Sigmoid colon (tissue), 7 donors: ENCODE data around the gene FGGY. TPM values are rescaled to one million over a fixed set of nuclear protein-coding genes. Genes with fewer than 3 reads are reported as not detected.

Experiments
- DNase-seq: peaks from one replicate; pipeline ENCODE4 v3.0.0-alpha.2; 2019
- H3K27ac ChIP-seq, 4 donors: fragments of 200-600 bp; sonication (generic); one replicate each; pipeline ENCODE4 v1.5.1; 2016 to 2019; ENCODE audit warnings: mild to moderate bottlenecking in 1 of 4
- H3K27me3 ChIP-seq, 3 donors: fragments of 200-600 bp; sonication (generic); one replicate each; pipeline ENCODE4 v1.5.1; 2019; ENCODE audit warnings: mild to moderate bottlenecking in 1 of 3
- H3K36me3 ChIP-seq, 4 donors: fragments of 200-600 bp; sonication (generic); one replicate each; pipeline ENCODE4 v1.5.1; 2016 to 2019
- H3K4me1 ChIP-seq, 4 donors: fragments of 200-600 bp; sonication (generic); one replicate each; pipeline ENCODE4 v1.5.1; 2017 to 2019
- H3K4me3 ChIP-seq, 4 donors: fragments of 200-600 bp; sonication (generic); one replicate each; pipeline ENCODE4 v1.5.1; 2017 to 2019; ENCODE audit warnings: mild to moderate bottlenecking in 2 of 4, moderate library complexity in 1 of 4
- H3K9me3 ChIP-seq, 4 donors: fragments of 200-600 bp in 3 of 4; sonication (generic) in 3 of 4; one replicate each; pipeline versions ENCODE4 v1.5.1 to v1.6.1; 2013 to 2019
- CTCF ChIP-seq, 4 experiments: fragments of 450-650 bp in 3 of 4; fragments of 200-600 bp in 1 of 4; IDR thresholded peaks; one replicate each; pipeline ENCODE4 v1.5.1; 2016 to 2019; ENCODE audit warnings: antibody characterized with exemption in 4 of 4, mild to moderate bottlenecking in 3 of 4, moderate library complexity in 2 of 4
- EP300 ChIP-seq, 4 donors: sonication (generic); formaldehyde crosslinking; IDR thresholded peaks; one replicate each; pipeline ENCODE4 v1.6.1; 2017; ENCODE audit warnings: antibody characterized with exemption in 4 of 4
- POLR2A ChIP-seq, 2 donors: fragments of 450-650 bp; IDR thresholded peaks; one replicate each; pipeline ENCODE4 v1.6.1; 2016; ENCODE audit warnings: antibody characterized with exemption in 2 of 2, mild to moderate bottlenecking in 2 of 2, moderate library complexity in 2 of 2
- POLR2AphosphoS5 ChIP-seq, 4 donors: sonication (generic); formaldehyde crosslinking; IDR thresholded peaks; one replicate each; pipeline ENCODE4 v1.6.1; 2017; ENCODE audit warnings: antibody characterized with exemption in 4 of 4
- WGBS, 2 donors: extraction: QIAGEN DNeasy Blood & Tissue Kit; methylation state at CpG; one replicate each; pipeline ENCODE4 v1.1.7; 2013; 5-methylcytosine and 5-hydroxymethylcytosine counted together
- intact Hi-C: fragments of 100-400 bp; cut with DNase I; formaldehyde crosslinking; loops from one replicate; pipeline ENCODE4 v1.15.1; 2023
- polyA plus RNA-seq, 3 donors: library from polyadenylated mRNA; stranded (reverse); fragments of 200-250 nt; gene quantifications; one replicate each; pipeline ENCODE4 v1.2.3, GENCODE V29; 2013
- total RNA-seq, 4 donors: library from RNA; depleted of rRNA; stranded (reverse); fragments of >200 nt; gene quantifications; one replicate each; pipeline ENCODE4 v1.1.0, GENCODE V29; 2016
- donor health status: healthy with polysubstance abuse.
- donor health status: Bipolar disorder and iron deficiency.
- donor health status: healthy.

The FGGY gene
- total and polyA plus RNA-seq, 7 donors: 4.8 to 54.1 (median 20.5) TPM

- H3K4me3 ChIP-seq: no peak overlapping the region
- peaks cover 0 to 2% (median 0%) of the 10 kb centered on the region in 4 donors for H3K4me1 ChIP-seq
- H3K36me3 ChIP-seq: no peaks in the 10 kb centered on the region
- TF ChIP-seq CTCF (IDR thresholded peaks at IDR 0.05): no peak
- TF ChIP-seq POLR2AphosphoS5 (IDR thresholded peaks at IDR 0.05): no peak
- no peak for TF ChIP-seq EP300 (IDR thresholded peaks at IDR 0.05)
- no peak for TF ChIP-seq POLR2A (IDR thresholded peaks at IDR 0.05)
- 80 to 85% methylated on average over 1 of the region's 1 CpG for WGBS, 2 donors
- no peak overlapping the region for H3K27ac ChIP-seq
- DNase-seq: no peak
- H3K27me3 ChIP-seq: no peaks in the 10 kb centered on the region
- H3K9me3 ChIP-seq: no peaks in the 10 kb centered on the region
- intact Hi-C loops: no loop called here
These were observed 46.6 kb downstream of the FGGY start for GRCh38 chr1:59343576-59343840.

- WGBS, 2 donors: 90% methylated on average over 1 of the region's 1 CpG
- intact Hi-C loops: no loop called here
These were observed 48.3 kb downstream of the FGGY start for GRCh38 chr1:59345221-59345620.

GRCh38 chr1:59346429-59346828 is 49.5 kb downstream of the FGGY start:
- TF ChIP-seq CTCF (IDR thresholded peaks at IDR 0.05): no peak
- TF ChIP-seq EP300 (IDR thresholded peaks at IDR 0.05): no peak
- no peak for TF ChIP-seq POLR2AphosphoS5 (IDR thresholded peaks at IDR 0.05)
- no peak for TF ChIP-seq POLR2A (IDR thresholded peaks at IDR 0.05)
- DNase-seq: no peak
- Histone ChIP-seq H3K36me3 (no peaks in the 10 kb centered on the region), H3K4me3 (no peak overlapping the region), H3K27ac (no peak overlapping the region), H3K27me3 (no peaks in the 10 kb centered on the region), H3K4me1 (peaks cover 0 to 2% (median 0%) of the 10 kb centered on the region in 4 donors), H3K9me3 (no peaks in the 10 kb centered on the region)
- 26 to 64% methylated on average over 3 of the region's 3 CpGs for WGBS, 2 donors
- intact Hi-C loops: no loop called here

More at GRCh38 chr1:59345221-59345620, 48.3 kb downstream of the FGGY start:
- Histone ChIP-seq H3K27ac (no peak overlapping the region), H3K27me3 (no peaks in the 10 kb centered on the region), H3K4me3 (no peak overlapping the region), H3K36me3 (no peaks in the 10 kb centered on the region), H3K9me3 (no peaks in the 10 kb centered on the region), H3K4me1 (peaks cover 0 to 2% (median 0%) of the 10 kb centered on the region in 4 donors)
- DNase-seq: no peak
- TF ChIP-seq POLR2AphosphoS5 (IDR thresholded peaks at IDR 0.05) (no peak), POLR2A (IDR thresholded peaks at IDR 0.05) (no peak), CTCF (IDR thresholded peaks at IDR 0.05) (no peak), EP300 (IDR thresholded peaks at IDR 0.05) (no peak)

- intact Hi-C loops: no loop called here
- TF ChIP-seq POLR2A (IDR thresholded peaks at IDR 0.05): no peak
- no peak for TF ChIP-seq CTCF (IDR thresholded peaks at IDR 0.05)
- TF ChIP-seq POLR2AphosphoS5 (IDR thresholded peaks at IDR 0.05): no peak
- no peak for TF ChIP-seq EP300 (IDR thresholded peaks at IDR 0.05)
- no peak overlapping the region for H3K27ac ChIP-seq
- H3K9me3 ChIP-seq: no peaks in the 10 kb centered on the region
- H3K4me1 ChIP-seq: peaks cover 0 to 11% (median 4%) of the 10 kb centered on the region in 4 donors
- no peaks in the 10 kb centered on the region for H3K27me3 ChIP-seq
- no peak for DNase-seq
- H3K4me3 ChIP-seq: no peak overlapping the region
- H3K36me3 ChIP-seq: no peaks in the 10 kb centered on the region
- WGBS, 2 donors: 96 to 97% methylated on average over 3 of the region's 3 CpGs
These were observed 52.2 kb downstream of the FGGY start for GRCh38 chr1:59349101-59349500.

- TF ChIP-seq POLR2AphosphoS5 (IDR thresholded peaks at IDR 0.05): no peak
- no peak for TF ChIP-seq EP300 (IDR thresholded peaks at IDR 0.05)
- no peak for TF ChIP-seq CTCF (IDR thresholded peaks at IDR 0.05)
- no peak for TF ChIP-seq POLR2A (IDR thresholded peaks at IDR 0.05)
- Histone ChIP-seq H3K36me3 (no peaks in the 10 kb centered on the region), H3K4me3 (no peak overlapping the region), H3K9me3 (no peaks in the 10 kb centered on the region), H3K4me1 (peaks cover 0 to 23% (median 18%) of the 10 kb centered on the region in 4 donors), H3K27me3 (no peaks in the 10 kb centered on the region), H3K27ac (no peak overlapping the region)
- DNase-seq: no peak
- intact Hi-C loops: no loop called here
- WGBS, 2 donors: 88 to 93% methylated on average over 2 of the region's 2 CpGs
These were observed 53.6 kb downstream of the FGGY start for GRCh38 chr1:59350521-59350920.
